Peyer's patch (tissue), 4 donors: ENCODE data around the gene GALC. TPM values are rescaled to one million over a fixed set of nuclear protein-coding genes. Genes with fewer than 3 reads are reported as not detected.

Experiments
- DNase-seq, 3 donors: peaks; one replicate each; pipeline ENCODE4 v3.0.0-alpha.2; 2017 to 2019
- H3K27ac ChIP-seq, 4 donors: fragments of 200-600 bp; sonication (generic); one replicate each; pipeline ENCODE4 v1.5.1; 2016 to 2019
- H3K27me3 ChIP-seq, 2 donors: fragments of 200-600 bp; sonication (generic); one replicate each; pipeline ENCODE4 v1.5.1; 2019
- H3K36me3 ChIP-seq, 3 donors: fragments of 200-600 bp; sonication (generic); one replicate each; pipeline ENCODE4 v1.5.1; 2016 to 2019
- H3K4me1 ChIP-seq, 4 donors: fragments of 200-600 bp; sonication (generic); one replicate each; pipeline ENCODE4 v1.5.1; 2016 to 2019
- H3K4me3 ChIP-seq, 4 donors: fragments of 200-600 bp; sonication (generic); 1 replicate in 3 of 4; 2 replicates in 1 of 4; pipeline ENCODE4 v1.5.1; 2016 to 2019; ENCODE audit warnings: mild to moderate bottlenecking in 1 of 4
- H3K9me3 ChIP-seq, 4 donors: fragments of 200-600 bp; sonication (generic); one replicate each; pipeline ENCODE4 v1.5.1; 2016 to 2019; ENCODE audit warnings: mild to moderate bottlenecking in 1 of 4
- POLR2A ChIP-seq, 2 donors: fragments of 450-650 bp; IDR thresholded peaks; one replicate each; pipeline ENCODE4 v1.5.1; 2017; ENCODE audit warnings: antibody characterized with exemption in 2 of 2, mild to moderate bottlenecking in 2 of 2, moderate library complexity in 2 of 2
- total RNA-seq, 4 donors: library from RNA; depleted of rRNA; stranded (reverse); fragments of >200 nt; gene quantifications; one replicate each; pipeline ENCODE4 v1.1.0, GENCODE V29; 2016
- TF ChIP-seq, protein P1 (sequence below), 6 experiments: fragments of 450-650 bp in 4 of 6; fragments of 200-600 bp in 2 of 6; sonication (generic) in 1 of 6; IDR thresholded peaks; one replicate each; pipeline ENCODE4 v1.5.1; 2017 to 2019; ENCODE audit warnings: antibody characterized with exemption in 6 of 6, mild to moderate bottlenecking in 3 of 6, moderate library complexity in 1 of 6

The GALC gene
- total RNA-seq, 4 donors from 2014 or later = 8.3 to 47.6 (median 42.3) TPM

GRCh38 chr14:88012495-88012894, 19.5 kb upstream of the GALC start:
- Histone ChIP-seq H3K36me3 (no peaks in the 10 kb centered on the region), H3K27me3 (no peaks in the 10 kb centered on the region), H3K27ac (no peak overlapping the region), H3K4me3 (no peak overlapping the region), H3K9me3 (no peaks in the 10 kb centered on the region), H3K4me1 (no peaks in the 10 kb centered on the region)
- no peak for TF ChIP-seq POLR2A (IDR thresholded peaks at IDR 0.05)
- TF ChIP-seq, protein P1, sequence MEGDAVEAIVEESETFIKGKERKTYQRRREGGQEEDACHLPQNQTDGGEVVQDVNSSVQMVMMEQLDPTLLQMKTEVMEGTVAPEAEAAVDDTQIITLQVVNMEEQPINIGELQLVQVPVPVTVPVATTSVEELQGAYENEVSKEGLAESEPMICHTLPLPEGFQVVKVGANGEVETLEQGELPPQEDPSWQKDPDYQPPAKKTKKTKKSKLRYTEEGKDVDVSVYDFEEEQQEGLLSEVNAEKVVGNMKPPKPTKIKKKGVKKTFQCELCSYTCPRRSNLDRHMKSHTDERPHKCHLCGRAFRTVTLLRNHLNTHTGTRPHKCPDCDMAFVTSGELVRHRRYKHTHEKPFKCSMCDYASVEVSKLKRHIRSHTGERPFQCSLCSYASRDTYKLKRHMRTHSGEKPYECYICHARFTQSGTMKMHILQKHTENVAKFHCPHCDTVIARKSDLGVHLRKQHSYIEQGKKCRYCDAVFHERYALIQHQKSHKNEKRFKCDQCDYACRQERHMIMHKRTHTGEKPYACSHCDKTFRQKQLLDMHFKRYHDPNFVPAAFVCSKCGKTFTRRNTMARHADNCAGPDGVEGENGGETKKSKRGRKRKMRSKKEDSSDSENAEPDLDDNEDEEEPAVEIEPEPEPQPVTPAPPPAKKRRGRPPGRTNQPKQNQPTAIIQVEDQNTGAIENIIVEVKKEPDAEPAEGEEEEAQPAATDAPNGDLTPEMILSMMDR (IDR thresholded peaks at IDR 0.05) = no peak
- DNase-seq = no peak

DNA sequence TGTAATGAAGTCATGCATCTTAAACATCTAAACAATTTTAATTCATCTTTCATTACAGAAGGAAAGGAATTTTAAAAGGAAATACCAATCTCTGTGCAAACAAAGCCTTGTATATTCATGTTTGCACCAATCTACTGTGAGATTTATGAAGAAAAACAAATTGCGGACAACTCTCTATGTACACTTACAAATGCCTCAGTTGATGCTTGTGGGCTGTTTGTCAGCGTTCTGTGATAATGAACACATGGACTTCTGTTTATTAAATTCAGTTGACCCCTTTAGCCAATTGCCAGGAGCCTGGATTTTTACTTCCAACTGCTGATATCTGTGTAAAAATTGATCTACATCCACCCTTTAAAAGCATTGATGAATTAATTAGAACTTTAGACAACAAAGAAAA, 17.3 kb upstream of the GALC start:
- no peak for DNase-seq
- TF ChIP-seq, protein P1 (IDR thresholded peaks at IDR 0.05) = no peak
- no peak for TF ChIP-seq POLR2A (IDR thresholded peaks at IDR 0.05)
- H3K27ac ChIP-seq = no peak overlapping the region
- no peaks in the 10 kb centered on the region for H3K9me3 ChIP-seq
- no peaks in the 10 kb centered on the region for H3K36me3 ChIP-seq
- no peak overlapping the region for H3K4me3 ChIP-seq
- no peaks in the 10 kb centered on the region for H3K4me1 ChIP-seq
- H3K27me3 ChIP-seq = no peaks in the 10 kb centered on the region

DNA sequence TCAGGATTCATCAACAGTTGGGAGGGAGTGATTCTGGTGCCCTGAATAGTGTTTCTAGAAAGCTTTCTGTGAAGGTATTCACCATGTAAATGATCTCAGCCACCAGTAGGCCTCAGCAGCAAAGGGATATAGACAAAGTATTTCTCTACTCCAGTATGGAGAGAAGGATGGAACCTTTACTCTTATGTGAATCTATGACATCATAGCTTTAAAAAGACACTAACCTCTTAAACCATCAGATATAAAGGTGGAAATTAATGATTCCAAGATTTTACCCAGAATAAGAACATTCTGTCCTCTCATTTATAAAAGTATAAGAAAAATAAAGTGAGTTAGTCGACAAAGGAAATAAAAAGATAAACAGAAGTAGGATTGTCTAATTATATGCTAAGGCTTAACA, 16.5 kb upstream of the GALC start:
- Histone ChIP-seq H3K9me3 (no peaks in the 10 kb centered on the region), H3K4me3 (no peak overlapping the region), H3K36me3 (no peaks in the 10 kb centered on the region), H3K27me3 (no peaks in the 10 kb centered on the region), H3K4me1 (peaks cover 0 to 1% (median 0%) of the 10 kb centered on the region in 4 donors), H3K27ac (no peak overlapping the region)
- TF ChIP-seq, protein P1 (IDR thresholded peaks at IDR 0.05) = no peak
- no peak for TF ChIP-seq POLR2A (IDR thresholded peaks at IDR 0.05)
- no peak for DNase-seq

DNA sequence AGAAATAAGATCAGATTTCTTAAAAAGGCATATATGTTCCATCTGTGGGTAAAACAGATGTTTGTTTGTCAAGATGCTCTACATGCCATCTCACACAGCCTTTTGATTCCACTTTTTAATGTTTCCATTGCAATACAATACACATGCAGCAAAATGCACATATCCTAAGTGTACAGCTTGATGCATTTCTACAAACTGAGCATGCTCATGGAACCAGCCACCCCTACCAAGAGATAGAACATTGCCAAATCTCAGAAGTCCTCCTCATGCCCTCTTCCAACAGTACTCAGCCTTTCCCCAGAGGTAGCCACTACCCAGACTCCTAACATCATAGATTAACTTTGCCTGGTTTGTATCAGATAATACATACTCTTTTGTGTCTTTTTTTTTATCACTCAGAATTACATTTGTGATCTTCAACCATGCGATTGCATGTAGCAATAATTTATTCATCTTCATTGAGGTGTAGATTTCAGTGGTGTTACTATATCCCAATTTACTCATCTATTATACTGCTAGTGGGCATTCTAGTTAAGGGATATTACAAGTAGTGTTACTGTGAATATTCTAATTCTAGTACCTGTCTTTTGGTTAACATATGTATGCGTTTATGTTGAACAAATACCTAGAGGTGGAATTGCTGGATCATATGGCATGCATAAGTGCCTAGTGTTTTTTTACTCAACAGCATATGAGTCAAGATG, 15.2 kb upstream of the GALC start:
- peaks cover 0 to 3% (median 0%) of the 10 kb centered on the region in 4 donors for H3K4me1 ChIP-seq
- H3K4me3 ChIP-seq = no peak overlapping the region
- no peak for TF ChIP-seq POLR2A (IDR thresholded peaks at IDR 0.05)
- TF ChIP-seq, protein P1 (IDR thresholded peaks at IDR 0.05) = no peak
- H3K36me3 ChIP-seq = no peaks in the 10 kb centered on the region
- H3K27ac ChIP-seq = peak overlapping the region in 2 of 4 donors; percentile 8 to 38
- no peaks in the 10 kb centered on the region for H3K9me3 ChIP-seq
- DNase-seq = no peak
- no peaks in the 10 kb centered on the region for H3K27me3 ChIP-seq

- TF ChIP-seq, protein P1 (IDR thresholded peaks at IDR 0.05) = no peak
- TF ChIP-seq POLR2A (IDR thresholded peaks at IDR 0.05) = no peak
- peaks cover 0 to 3% (median 0%) of the 10 kb centered on the region in 4 donors for H3K4me1 ChIP-seq
- no peak for DNase-seq
- no peak overlapping the region for H3K4me3 ChIP-seq
- peak overlapping the region; percentile 38 to 76 (median 70) for H3K27ac ChIP-seq
- no peaks in the 10 kb centered on the region for H3K36me3 ChIP-seq
- H3K9me3 ChIP-seq = no peaks in the 10 kb centered on the region
- no peaks in the 10 kb centered on the region for H3K27me3 ChIP-seq
Observed at GRCh38 chr14:88007608-88008007, 14.6 kb upstream of the GALC start.
